GM18870 (cell line): ENCODE data around the gene UGT2A1.
A peak's percentile ranks its signal among the peaks of the same experiment; 100 is the strongest.
"Not testable (repeated sequence)": the region's sequence is repeated elsewhere in the genome, so short reads cannot be mapped to it uniquely, and the experiment has no call there.

ENCODE experiments used
- ATAC-seq: cut with Tn5 transposase; IDR thresholded peaks from one replicate; pipeline ENCODE4 v1.9.1; 2021; ENCODE audit warnings: moderate library complexity; ENCODE audit not compliant: unreplicated experiment

UGT2A1 gene

DNA sequence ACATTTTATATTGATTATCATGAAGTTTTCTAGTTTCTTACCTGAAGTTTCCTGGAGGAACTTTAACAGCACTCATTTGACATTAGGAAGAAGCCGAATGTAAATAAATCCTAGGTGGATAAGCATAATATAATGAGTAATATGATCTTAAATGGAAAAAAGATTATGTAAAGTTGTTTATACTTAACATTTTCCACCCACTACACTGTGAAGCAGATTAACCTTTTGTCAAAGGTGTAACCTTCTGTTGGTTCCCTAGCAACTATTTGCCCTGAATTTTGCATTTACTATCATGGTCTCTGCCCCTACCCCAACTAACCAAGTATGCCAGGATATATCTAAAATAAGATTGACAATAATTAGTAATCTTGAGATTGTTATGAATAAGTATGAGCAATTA lies at the start of gene UGT2A1:
TSS of gene UGT2A1 (minus strand) at position 101 of the 400 bp plus-strand sequence. CDS start 5,603 bp downstream, outside the sequence.
- no peak for ATAC-seq

DNA sequence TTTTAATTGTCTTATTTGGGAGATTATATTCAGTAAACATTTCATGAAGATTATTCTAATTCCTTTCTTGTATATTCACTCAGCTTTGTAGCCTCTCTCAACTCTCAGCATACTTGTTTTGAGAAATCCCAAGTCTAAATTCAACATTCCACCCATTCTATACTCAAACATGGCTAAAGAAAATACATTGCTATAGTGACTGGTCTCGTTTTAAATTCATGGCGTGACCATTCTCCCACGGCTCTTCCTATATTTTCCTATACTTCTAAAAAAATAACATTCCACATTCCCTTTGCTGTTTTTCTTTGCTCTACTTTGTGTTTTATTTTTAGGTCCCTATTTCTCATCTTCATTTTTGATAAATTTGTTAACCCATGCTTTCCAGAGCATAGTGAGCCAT lies 49.2 kb upstream of the UGT2A1 start:
- ATAC-seq, result no peak

DNA sequence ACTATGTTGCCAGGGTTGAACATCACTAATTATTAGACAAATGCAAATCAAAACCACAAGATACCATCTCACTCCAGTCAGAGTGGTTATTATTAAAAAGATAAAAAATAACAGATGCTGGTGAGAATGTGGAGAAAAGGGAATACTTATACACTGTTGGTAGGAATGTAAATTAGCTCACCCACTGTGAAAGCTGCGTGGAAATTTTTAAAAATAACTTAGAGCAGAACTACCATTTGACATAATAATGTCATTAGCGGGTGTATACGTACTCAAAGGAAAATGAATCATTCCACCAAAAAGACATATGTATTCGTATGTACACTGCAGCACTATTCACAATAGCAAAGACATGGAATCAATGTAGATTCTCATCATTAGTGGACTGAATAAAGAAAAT lies 48.6 kb upstream of the UGT2A1 start:
- no peak for ATAC-seq

DNA sequence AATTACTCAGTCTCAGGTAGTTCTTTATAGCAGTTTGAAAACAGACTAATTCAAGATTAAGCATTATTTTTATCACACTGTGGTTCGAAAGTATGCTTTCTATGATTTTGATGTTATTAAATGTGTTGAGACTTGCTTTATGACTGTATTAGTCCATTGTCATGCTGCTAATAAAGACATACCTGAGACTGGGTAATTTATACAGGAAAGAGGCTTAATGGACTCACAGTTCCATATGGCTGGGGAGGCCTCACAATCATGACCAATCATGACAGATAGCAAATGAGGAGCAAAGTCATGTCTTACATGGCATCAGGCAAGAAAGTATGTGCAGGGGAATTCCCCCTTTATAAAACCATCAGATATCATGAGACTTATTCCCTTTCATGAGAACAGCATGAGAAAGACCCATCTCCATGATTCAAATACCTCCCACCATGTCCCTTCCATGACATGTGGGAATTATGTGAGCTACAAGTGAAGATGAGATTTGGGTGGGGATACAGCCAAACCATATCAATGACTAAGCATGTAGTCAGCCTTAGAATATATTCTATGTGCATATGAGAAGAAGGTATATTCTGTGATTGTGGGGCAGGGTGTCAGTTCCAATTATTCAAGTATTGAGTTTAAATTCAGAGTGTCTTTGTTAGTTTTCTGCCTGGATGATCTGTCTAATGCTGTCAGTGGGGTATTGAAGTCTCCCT lies 44.6 kb upstream of the UGT2A1 start:
- ATAC-seq, result no peak

DNA sequence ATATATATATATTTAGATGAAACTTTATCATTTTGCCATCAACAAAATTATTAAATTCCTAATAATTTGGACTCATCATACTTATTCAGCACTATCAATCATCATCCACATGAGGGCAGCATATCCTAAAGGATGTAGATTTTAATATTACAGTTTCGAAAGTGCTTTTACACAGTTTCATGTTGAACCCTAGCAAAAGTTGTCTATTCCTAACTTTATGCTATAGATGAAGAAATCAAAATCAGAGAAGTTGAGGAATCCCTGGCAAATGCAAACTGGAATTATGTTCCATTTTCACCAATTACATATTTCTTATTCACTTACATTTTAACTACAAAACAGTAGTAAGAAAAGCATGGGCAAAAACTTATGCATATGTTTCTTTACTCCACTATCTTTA lies 36.6 kb upstream of the UGT2A1 start:
- peak; percentile 53 for ATAC-seq

DNA sequence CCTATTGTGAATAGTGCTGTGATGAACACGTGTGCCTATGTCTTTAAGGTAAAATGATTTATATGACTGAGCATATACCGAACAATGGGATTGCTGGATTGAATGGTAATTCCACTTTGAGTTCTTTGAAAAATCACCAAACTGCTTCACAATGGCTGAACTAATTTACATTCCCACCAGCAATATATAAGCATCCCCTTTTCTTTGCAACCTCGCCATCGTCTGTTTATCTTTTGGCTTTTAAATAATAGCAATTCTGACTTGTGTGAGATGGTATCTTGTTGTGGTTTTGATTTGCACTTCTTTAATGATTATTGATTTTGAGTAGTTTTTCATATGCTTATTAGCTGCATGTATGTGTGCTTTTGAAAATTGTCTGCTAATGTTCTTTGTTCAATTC lies 31.8 kb upstream of the UGT2A1 start:
- no peak for ATAC-seq

DNA sequence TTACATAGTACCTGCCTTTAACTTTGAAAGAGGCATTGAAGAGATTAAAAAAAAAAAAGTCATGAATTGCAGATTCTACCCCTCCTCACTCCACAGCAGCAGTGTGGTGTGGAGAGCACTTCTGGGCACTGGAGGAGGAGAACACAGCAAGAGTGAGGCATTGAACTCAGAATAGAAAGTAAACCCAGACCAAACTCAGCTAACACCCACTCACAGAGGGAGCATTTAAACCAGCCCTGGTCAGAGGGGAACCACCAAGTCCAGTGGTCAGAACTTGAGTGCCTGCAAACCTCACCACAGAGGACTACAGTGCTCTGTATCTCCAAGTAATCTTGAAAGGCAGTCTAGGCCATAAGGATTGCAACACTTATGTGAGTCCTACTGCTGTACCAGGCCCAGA lies 15.6 kb upstream of the UGT2A1 start:
- ATAC-seq, result no peak

DNA sequence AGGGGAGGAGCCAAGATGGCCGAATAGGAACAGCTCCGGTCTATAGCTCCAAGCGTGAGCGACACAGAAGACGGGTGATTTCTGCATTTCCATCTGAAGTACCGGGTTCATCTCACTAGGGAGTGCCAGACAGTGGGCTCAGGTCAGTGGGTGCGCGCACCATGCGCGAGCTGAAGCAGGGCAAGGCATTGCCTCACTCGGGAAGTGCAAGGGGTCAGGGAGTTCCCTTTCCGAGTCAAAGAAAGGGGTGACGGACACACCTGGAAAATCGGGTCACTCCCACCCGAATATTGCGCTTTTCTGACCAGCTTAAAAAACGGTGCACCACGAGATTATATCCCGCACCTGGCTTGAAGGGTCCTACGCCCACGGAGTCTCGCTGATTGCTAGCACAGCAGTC lies 11.0 kb upstream of the UGT2A1 start:
- not testable (repeated sequence) for ATAC-seq

DNA sequence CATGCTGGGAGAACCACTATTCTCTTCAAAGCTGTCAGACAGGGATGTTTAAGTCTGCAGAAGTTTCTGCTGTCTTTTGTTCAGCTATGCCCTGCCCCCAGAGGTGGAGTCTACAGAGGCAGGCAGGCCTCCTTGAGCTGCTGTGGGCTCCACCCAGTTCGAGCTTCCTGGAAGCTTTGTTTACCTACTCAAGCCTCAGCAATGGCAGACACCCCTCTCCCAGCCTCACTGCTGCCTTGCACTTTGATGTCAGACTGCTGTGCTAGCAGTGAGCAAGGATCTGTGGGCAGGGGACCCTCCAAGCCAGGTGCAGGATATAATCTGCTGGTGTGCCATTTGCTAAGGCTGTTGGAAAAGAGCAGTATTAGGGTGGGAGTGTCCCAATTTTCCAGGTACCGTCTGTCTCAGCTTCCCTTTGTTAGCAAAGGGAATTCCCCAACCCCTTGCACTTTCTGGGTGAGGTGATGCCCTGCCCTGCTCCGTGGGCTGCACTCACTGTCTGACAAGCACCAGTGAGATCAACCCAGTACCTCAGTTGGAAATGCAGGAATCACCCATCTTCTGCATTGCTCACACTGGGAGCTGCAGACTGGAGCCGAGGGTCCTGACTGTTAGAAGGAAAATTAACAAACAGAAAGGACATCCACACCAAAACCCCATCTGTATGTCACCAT lies 8.2 kb upstream of the UGT2A1 start:
- not testable (repeated sequence) for ATAC-seq

DNA sequence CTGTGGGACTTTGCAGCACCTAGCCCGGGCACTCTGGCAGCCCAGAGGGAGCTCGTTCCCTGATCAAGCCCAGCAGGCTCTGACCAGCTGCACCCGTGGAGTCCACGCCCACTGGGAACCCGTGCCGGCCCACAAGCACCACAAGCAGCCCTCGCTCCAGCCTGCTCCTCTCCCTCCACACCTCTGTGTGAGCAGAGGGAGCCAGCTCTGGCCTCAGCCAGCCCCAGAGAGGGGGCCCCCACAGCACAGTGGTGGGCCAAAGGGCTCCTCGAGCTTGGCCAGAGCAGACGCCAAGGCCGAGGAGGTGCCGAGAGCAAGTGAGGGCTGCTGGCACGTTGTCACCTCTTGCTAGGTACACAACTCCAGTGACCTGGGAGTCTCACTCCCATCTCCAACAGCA lies 5.1 kb upstream of the UGT2A1 start:
- ATAC-seq, result no peak

DNA sequence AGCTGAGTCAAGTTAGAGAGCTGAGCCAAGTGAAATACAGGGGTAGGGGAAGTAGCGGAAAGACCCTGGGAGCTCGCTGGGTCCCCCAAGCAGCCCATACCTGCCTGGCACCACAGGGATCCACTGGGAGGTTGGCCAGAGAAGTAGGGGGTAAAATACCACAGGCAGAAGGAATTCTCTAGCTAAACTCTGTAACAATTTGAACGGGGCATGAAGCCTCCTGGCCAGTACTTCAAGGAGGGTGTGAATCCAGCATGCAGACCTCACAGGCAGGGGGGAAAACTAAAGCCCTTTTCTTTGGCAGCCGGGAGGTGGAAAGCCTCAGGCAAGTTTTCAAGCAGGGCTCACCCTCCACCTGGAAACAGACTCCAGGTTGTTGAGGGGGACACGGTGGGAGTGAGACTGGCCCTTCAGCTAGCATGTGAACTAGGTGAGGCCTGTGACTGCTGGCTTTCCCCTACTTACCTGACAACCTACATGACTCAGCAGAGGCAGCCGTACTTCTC lies 3.7 kb upstream of the UGT2A1 start:
- ATAC-seq, result no peak

DNA sequence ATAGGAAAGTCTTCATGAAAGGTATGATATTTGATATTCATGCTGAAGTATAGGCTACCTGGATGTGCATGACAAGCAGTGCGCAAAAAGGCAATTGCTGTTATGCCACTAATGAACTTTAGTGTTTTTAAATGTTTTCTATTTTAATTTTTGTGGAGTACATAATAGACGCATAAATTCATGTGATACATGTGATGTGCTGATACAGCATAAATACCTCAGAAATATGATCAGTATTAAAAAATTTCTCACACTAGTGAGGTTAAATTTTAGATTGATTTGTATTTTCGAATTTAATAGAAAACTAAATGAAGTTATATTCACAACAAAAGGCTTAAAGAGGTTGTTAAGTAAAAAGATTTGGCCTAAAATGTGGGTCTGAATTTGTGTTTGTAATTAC lies 2.2 kb downstream of the UGT2A1 start:
- ATAC-seq, result no peak

DNA sequence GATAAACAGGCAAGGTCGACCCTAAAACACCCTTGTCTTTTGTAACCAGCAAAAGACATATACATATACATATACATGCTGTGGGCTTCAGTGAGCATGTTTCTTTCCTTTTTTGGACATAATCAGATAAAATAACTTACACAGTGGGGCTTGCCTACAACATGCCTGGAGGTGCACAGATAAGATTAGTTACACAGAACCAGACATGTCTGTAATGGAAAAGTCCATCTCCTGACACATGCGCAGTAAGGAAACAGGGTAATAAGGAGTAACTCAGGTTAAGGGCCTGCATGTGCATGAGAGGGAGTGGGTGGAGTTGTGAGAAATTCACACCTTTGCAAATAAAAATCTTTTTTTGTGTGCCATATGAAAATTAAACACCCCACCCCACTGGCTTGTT lies 3.4 kb downstream of the UGT2A1 start:
- no peak for ATAC-seq

DNA sequence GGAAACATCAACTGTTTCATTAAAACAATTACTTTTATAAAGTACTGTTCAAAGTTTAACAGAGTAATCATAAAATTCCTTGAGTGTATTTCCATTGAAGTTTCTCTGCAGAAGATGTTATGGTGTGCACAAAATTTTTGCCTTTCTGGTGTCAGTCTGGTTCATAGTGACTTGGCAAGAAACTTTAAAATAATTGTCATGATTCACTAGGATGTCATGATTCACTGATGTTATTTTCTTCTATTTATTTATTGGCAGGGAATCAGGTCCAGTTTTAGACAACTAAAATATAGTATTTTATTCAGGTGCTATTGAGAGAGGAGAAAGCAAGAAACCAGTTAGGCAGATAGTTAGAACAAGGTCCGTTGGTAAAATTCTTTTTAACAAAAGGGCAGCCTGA lies 3.8 kb downstream of the UGT2A1 start:
- ATAC-seq, result no peak

DNA sequence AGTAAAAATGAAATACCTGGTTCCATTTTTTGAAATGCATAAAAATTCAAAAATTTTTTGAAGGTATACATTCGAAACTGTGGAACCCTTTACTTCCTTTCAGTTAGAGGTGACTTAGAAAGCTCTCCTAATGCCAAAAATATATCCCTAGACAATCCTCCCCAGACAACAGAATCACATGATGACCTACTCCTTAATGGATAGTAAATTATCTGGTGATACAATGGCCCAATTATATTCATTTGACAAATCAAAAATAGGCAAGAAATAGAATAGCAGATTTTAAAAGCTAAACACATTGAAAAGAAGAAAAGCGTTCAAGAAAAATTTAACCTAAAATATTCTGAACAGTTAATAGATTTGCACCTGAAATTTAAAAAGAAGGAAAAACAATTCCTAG lies 10.1 kb downstream of the UGT2A1 start:
- no peak for ATAC-seq

DNA sequence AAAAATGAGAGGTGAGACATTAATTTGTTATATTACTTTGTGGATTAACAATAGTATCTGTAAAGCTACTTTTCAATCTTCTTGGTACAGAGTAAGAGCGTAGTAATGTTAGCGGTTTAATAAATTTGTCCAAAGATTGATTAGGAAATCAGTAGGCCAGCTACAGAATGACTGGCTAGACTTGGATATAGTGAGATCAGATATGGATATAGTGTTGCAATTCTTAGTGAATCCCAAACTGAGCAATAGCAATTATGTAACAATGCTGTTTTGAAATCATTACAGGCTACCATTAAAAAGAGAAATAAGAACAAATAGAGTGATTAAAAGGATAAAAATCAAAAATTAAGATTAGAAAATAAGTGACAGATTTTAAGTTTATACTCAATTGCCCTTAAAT lies 12.8 kb downstream of the UGT2A1 start:
- no peak for ATAC-seq

DNA sequence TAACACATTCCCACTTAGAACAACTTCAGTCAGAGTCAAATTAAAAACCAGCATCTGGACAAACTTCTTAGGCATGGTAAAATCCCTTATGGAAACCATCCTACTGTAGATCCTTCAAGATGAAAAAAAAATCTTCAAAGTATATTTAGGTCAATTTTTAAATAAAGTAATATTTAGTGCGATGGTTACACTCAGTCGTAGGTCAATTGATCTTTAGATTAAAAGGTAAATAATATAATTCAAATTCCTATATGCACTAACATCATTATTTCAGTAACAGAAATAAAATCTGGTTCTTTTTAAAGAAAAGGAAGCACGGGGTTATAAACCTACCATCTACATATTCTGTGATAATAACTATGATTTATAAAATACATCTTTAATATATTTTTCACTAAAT lies 13.5 kb downstream of the UGT2A1 start, which contains the start of gene UGT2A2:
TSS of gene UGT2A2 (minus strand) at position 101 of the 400 bp plus-strand sequence. CDS start at position 99, 2 bp downstream.
- no peak for ATAC-seq

DNA sequence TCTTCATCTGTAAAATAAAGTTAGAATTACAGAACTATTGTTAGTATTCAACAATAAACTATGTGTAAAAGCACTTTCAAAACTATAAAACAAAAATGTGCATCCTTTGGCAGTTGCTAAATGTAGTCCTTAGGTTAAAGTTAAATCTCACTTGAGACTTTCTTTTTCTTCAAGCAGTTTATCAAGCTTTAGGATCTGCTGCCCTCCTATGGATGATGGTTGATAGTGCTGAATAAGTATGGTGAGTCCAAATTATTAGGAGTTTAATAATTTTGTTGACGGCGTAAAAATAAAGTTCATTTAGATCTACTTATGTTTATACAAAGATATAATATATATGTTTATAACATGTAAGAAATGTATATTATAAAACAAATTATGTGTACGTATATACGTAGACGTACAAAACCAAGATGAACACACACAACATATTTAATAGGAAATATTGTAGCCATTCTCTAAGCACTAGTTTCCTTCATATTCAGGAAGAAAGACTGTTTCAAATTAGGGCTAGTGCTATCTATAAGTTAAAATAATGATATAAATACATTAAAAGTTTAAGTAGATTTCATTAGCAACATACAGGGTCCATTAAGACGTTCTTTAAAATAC lies 35.9 kb downstream of the UGT2A1 start:
- no peak for ATAC-seq

DNA sequence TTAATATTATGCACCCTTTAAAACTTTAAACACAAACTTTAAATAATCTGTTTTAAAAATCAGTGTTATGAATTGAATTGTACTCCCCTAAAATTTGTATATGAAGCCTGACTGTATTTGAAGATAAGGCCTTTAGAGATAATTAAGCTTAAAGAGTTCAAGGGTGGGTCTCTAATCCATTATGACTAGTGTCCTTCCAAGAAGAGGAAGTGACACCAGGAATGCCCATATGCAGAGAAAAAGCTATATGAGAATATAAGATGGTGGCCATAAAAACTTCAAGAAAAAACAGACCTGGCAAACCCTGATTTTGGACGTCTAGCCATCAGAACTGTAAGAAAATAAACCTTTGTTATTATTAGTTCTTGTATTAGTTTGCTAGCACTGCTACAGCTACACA lies 42.6 kb downstream of the UGT2A1 start:
- ATAC-seq, result no peak

DNA sequence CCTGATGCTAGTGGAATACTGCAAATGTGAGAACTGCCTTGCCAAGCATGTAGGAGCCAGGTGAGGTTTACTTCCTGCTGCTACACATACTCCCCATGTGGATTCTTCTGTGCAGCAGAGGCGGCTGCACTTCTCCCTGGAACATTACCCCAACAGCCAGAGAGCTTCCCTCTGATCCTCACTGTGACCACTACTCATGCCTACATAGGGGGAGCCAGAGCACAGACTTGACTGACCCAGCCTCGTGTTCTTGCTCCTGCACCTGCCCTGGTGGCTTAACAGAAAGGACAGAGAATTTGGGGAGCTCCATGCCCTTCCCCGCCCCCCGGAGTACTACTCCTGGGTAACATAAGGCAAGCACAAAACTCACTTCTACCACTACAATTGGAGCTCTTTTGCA lies 52.0 kb downstream of the UGT2A1 start:
- no peak for ATAC-seq

DNA sequence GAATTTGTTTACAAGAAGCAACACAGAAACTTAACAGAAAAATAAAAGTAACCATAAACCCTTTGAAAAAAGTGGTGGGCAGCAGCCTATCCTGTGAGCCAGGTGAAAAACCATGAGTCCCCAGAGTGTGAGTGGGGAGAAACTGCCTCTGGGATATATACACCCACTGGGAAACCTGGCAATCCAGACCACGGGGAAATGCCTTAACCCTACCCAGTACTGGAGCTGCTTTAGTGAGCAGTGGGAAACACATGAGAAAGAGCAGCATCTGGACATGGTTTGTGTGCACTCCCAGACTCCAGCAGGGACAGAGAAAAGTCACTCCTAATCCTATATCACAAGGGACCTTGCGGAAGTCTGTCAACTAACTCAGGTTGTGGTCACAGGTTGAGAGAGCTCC lies 53.0 kb downstream of the UGT2A1 start:
- no peak for ATAC-seq

DNA sequence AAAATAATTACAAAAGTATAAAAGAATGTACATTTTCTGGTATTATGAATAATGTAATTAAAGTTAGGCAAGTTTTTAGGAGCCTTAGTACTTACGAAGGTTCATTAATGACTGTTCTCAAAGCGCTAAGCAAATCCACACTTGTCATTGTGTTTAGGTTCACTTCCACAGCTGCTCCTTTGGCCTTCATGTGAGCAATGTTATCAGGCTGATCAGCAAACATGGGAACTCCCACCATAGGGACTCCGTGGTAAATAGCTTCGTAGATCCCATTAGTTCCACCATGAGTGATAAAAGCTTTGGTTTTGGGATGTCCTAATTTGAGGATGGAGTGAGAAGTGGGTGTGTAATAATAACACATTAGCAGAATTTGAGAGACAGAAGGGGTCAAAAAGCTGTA lies 58.7 kb downstream of the UGT2A1 start:
- ATAC-seq, result no peak
